Endothelial cell of umbilical vein (primary cell): ENCODE results near the gene NLN.

ENCODE experiments used
- POLR2A ChIP-seq: IDR thresholded peaks from 2 replicates; pipeline ENCODE4 v1.6.1; 2012; ENCODE audit warnings: low read depth, mild to moderate bottlenecking, control low read depth, low read length
- TF ChIP-seq, protein P1 (sequence below), 2 donors: IDR thresholded peaks; 1 replicate in 1 of 2; 2 replicates in 1 of 2; pipeline ENCODE4 v1.5.1; 2011; ENCODE audit warnings: low read length in 2 of 2, mild to moderate bottlenecking in 2 of 2, moderate library complexity in 2 of 2, control low read depth in 1 of 2, inconsistent platforms in 1 of 2, low read depth in 1 of 2; ENCODE audit not compliant: insufficient read depth in 1 of 2; ENCODE audit errors: extremely low read depth in 1 of 2

DNA sequence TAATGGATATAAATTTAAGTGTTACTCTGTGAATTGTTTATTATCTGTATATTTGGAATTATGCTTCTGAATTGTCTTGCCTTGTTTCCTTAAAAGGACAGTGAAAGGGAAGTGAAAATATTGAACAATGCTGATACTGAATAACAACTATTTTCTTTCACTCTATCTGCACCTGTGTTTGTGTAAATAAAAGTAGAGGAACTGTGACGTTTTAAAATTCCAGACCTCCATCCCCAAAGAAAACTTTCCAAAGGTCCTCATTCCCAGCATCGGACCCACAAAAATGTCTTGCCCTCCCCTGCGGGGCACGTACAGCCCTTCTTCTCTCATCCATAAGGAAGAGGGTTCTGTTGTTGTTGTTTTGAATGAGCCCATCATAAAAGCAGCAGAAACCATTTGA is 100.0 kb downstream of the NLN start:
- TF ChIP-seq, protein P1, sequence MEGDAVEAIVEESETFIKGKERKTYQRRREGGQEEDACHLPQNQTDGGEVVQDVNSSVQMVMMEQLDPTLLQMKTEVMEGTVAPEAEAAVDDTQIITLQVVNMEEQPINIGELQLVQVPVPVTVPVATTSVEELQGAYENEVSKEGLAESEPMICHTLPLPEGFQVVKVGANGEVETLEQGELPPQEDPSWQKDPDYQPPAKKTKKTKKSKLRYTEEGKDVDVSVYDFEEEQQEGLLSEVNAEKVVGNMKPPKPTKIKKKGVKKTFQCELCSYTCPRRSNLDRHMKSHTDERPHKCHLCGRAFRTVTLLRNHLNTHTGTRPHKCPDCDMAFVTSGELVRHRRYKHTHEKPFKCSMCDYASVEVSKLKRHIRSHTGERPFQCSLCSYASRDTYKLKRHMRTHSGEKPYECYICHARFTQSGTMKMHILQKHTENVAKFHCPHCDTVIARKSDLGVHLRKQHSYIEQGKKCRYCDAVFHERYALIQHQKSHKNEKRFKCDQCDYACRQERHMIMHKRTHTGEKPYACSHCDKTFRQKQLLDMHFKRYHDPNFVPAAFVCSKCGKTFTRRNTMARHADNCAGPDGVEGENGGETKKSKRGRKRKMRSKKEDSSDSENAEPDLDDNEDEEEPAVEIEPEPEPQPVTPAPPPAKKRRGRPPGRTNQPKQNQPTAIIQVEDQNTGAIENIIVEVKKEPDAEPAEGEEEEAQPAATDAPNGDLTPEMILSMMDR (IDR thresholded peaks at IDR 0.05; ENCODE audit: extremely low read depth in 1 of 2, insufficient read depth in 1 of 2, low read depth in 1 of 2, low read length in 2 of 2) = no peak
- TF ChIP-seq POLR2A = no peak
